D721Med (cell line): ENCODE measurements around the gene NPAS3.

Source experiments
- DNase-seq: peaks from one replicate; pipeline ENCODE4 v3.0.0; 2011; ENCODE audit warnings: low spot score; ENCODE audit not compliant: insufficient read length
- FAIRE-seq: peaks from 2 replicates; lab custom pipeline; 2011; peaks lifted over from hg19 to GRCh38; lab: Jason Lieb, UNC
- CTCF ChIP-seq: IDR thresholded peaks from 2 replicates; pipeline ENCODE4 v1.5.1; 2012; ENCODE audit warnings: mild to moderate bottlenecking, control low read depth; ENCODE audit not compliant: insufficient read depth; ENCODE audit errors: missing control alignments

The NPAS3 gene

GRCh38 chr14:33837943-33838683 is 899.4 kb downstream of the NPAS3 start:
- FAIRE-seq = no peak
- no peak for TF ChIP-seq CTCF
- DNase-seq = no peak

- peak; percentile 84 for TF ChIP-seq CTCF
- peak; percentile 39 for DNase-seq
- FAIRE-seq = no peak
Observed at GRCh38 chr14:33839193-33840076, 900.8 kb downstream of the NPAS3 start.

GRCh38 chr14:33840797-33841196 is 902.1 kb downstream of the NPAS3 start:
- FAIRE-seq (no peak), DNase-seq (no peak)
- no peak for TF ChIP-seq CTCF

- TF ChIP-seq CTCF = no peak
- no peak for DNase-seq
- FAIRE-seq = no peak
Observed at GRCh38 chr14:33842299-33842698, 903.6 kb downstream of the NPAS3 start.

GRCh38 chr14:33844118-33844517 is 905.4 kb downstream of the NPAS3 start:
- no peak for DNase-seq
- TF ChIP-seq CTCF = no peak
- FAIRE-seq = no peak

- DNase-seq (no peak), FAIRE-seq (no peak)
- no peak for TF ChIP-seq CTCF
Observed at GRCh38 chr14:33846100-33846824, 907.6 kb downstream of the NPAS3 start.
